ENCODE data around the gene PLK5.

The PLK5 gene

DNA sequence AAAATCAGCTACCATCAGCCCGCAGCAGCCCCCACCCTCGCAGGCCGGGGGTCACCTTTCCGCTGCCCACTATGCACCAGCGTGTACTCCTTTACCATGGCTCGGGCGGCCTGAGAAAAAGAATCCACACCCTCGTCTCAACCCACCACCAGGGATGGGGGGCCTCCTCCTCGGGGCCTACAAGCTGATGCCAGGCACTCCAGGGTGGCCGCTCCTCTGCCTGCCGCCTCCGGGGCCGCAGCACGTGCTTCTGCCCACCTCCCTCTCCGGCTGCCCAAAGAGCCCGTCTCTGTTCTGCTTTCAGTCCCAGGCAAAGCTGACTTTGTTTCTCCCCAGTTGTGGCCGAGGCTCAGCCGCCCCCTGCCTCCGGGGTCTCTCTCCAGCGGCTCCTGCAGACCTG is 55.3 kb downstream of the PLK5 start:
- DNase-seq: no peak

DNA sequence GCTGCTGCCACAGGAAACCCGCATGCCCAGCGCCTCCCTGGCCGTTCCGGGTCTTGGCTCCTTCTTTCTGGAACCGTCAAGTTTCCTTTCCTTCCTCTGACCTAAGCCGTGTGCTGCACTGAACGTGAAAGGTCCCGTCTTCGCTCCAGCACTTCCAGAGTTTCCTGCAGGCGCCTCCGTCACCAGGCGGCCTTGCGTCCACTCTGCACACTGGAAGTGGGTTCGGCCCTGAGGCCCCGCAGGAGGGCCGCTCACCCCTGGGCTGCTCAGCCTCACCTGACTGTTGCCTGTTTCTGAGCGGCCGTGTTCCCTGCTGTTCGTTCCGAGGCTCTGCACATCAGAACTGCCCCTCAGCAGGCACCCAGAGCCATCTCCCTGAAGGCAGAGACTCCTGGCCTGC is 56.5 kb downstream of the PLK5 start:
- no peak for DNase-seq

DNA sequence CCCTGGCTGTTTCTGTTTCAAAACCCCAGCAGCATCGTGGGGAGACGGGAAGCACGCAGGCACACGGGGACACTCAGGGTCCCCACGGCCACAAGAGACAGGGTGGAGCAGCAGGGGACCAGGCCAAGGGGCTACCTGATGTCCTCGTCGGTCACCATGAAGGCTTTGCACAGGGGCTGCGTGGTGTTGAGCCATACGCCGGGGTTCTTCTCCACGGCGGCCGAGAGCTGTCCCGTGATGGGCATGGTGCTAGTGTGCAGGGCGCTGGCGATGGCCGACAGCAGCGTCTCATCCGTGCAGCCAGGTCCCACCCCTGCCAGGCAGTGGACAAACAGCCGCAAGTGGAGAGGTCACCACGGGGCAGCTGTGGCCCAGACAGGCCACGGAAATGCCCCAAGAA is 57.1 kb downstream of the PLK5 start:
- DNase-seq: no peak

DNA sequence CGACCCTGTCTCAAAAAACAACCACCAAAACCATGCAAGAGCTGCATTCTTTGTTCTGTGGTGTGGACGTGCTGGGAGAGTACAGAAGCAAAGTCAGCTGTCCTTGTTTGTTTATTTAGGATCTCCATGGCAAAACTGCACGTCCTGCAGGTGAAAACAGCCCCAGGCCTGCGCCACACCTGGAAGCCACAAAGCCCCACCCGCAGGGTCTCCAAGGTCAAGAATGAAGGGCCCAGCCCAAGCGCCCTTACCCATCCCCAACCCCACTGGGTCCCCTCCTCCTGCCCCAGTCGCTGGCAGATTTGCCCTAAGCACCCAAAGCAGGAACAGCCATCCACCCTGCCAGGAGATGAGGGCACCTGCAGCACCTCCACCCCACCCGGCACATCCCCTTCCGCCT is 58.3 kb downstream of the PLK5 start:
- DNase-seq: no peak

DNA sequence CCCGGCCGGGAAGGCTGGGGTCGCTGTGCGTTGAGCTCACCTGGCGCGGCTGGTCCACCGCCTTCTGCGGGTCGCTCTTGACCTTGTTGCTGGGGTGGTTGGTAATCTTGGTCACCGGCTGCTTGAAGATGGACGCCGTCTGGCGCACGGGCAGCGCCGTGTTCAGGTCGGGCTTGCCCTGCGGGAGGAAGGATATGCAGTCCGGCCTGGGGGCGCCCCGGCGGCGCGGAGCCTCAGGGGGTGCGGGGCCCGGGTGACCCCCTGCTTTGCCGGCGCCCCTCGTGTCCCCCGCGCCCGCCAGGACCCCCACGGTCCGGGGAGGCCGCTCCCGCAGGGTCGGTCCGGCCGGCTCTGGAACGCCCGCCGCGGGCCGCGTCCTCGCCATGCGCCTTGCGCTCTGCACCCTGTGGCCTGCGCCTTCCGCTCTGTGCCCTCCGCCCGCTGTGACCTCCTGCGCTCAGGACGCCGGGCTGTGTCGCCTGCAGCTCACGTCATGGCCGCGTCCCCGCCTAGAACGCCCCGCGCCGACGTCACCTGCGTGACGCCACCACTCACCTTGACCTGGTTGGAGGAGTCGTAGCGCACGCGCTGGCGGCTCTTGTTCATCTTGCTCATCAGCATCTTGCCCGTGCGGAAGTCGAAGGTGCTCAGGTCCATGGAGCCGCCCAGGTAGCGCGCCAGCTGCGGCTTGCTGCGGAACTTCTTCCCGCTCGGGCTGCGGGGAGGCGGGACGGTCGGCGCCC is 60.8 kb downstream of the PLK5 start:
- DNase-seq: no peak

DNA sequence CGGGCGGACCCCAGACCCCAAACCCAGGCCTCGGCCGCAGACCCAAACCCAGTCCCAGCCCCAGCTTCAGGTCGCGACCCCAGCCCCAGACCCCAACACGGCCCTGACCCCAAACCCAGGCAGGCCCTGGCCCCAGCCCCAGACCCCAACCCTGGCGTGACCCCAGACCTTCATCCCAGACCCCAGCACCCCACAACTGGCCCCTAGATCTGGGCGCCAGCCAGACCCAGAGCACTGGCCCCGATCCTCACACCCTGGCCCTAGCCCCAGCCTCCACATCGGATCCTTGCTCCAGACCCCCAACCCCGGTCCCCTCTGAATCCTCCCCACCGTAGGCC is 61.3 kb downstream of the PLK5 start:
- DNase-seq: no peak
